Stimulated activated CD4-positive, alpha-beta T cell treated with anti-CD3 and anti-CD28 coated beads, Interleukin-1b, Interleukin-23, amount 100 ng/mL, for 48 hours (primary cell): Measurements from ENCODE around the gene PPP4R2.

Experiments used
- DNase-seq: peaks from one replicate; pipeline ENCODE4 v3.0.0-alpha.2; 2020

Gene PPP4R2

GRCh38 chr3:72996473-72997333 lies at the start of gene PPP4R2:
Gene PPP4R2 (plus strand): TSS chr3:72996811. CDS start chr3:72997038, 227 bp downstream.
- peak; percentile 91 for DNase-seq

DNA sequence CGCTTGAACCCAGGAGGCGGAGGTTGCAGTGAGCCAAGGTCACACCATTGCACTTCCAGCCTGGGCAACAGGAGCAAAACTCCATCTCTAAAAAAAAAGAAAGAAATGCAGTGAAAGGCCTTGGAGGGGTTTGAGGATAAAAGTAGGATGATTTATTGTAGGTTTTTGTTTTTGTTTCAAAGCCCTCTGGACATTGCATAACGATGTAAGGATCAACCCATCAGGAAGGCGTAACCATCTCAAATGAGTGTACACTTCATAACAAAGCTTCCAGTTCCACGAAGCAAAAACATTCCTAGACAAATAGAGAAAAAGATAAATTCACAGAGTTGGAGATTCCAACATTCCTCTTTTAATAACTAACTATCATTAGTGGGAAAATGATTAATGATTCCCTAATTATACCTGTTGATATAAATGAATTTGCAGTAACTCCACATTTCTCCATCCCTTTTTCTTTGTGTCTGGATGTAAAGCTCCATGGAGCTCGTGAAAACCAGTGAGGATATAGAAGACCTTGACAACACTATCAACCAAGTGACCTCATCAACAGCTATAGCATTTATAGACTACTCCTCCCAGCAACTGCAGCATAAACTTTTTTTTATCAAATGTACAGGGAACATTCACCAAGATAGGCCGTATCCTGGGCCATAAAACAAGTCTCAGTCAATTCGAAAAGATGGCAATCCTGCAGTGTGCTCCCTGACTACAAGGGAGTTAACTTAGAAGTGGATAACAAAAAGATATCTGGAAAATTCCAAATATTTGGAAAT lies 48.7 kb upstream of the PPP4R2 start:
- no peak for DNase-seq

- DNase-seq = no peak
These were observed 47.6 kb upstream of the PPP4R2 start for GRCh38 chr3:72949016-72949415.

GRCh38 chr3:72950372-72950771 lies 46.2 kb upstream of the PPP4R2 start:
- DNase-seq = no peak

DNA sequence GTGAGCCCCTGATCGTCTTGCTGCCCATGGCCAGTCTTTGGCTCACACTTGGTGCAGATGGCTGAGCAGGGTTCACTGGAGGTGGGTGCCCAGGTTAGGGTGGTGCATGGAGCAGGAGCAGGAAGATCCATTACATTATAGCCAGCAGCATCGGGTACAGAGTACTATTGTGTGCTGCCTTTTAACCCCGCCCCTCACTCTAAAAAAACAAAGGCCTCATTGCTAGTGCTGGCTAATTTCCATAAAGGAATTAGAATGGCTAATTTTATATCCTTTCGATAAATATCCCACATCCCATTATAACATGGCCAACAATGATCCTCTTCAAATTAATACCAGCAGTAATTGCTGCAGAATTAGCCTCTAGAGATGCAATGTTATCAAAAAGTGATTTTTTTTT lies 45.8 kb upstream of the PPP4R2 start:
- no peak for DNase-seq

GRCh38 chr3:72951259-72951722 lies 45.3 kb upstream of the PPP4R2 start:
- no peak for DNase-seq

GRCh38 chr3:72953325-72953956 lies 43.2 kb upstream of the PPP4R2 start:
- DNase-seq = no peak

DNA sequence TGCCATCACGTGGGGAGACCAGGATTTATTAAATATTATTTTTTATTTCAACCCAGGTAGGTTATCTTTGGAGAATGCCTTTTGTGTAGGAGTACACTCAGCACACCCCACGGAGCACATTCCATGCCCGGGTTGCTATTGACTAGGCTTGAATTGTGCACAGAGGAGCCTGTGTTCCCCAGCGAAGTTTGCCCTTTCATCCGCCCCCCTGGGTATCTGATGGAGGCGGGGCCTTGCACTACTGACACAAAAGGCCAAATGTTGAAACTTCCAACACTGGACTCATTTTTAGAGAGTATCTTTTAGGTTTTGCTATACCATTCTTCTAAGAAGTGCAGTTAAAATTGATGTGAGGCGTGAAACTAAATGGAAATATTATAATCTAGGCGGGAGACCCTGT lies 39.3 kb upstream of the PPP4R2 start:
- DNase-seq = no peak

GRCh38 chr3:72959336-72959735 lies 37.3 kb upstream of the PPP4R2 start:
- no peak for DNase-seq

- peak; percentile 28 for DNase-seq
These were observed 35.6 kb upstream of the PPP4R2 start for GRCh38 chr3:72960812-72961518.

GRCh38 chr3:72961752-72962151 lies 34.9 kb upstream of the PPP4R2 start:
- DNase-seq = no peak

GRCh38 chr3:72962317-72962716 lies 34.3 kb upstream of the PPP4R2 start:
- DNase-seq = no peak

DNA sequence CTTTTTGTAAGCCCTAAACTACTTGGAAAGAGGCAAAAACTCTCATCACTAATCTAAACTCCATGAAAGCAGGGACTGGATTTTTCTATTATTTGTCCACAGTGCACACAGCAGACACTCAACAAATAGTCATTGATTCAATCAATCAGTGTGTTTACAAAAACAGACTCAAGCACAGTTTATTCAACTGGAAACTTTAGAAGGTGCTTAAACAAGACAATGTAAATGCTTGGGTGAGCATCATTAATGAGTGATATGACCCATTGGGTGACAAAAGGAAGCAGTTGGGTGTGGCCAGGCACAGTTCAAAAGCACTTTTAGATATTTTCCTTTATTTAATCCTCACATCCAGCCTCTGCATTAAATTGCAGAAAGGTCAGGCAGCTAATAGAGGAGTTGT lies 32.0 kb upstream of the PPP4R2 start:
- DNase-seq = no peak

- no peak for DNase-seq
These were observed 28.3 kb upstream of the PPP4R2 start for GRCh38 chr3:72968266-72968664.

- DNase-seq = no peak
These were observed 26.8 kb upstream of the PPP4R2 start for GRCh38 chr3:72969766-72970165.

DNA sequence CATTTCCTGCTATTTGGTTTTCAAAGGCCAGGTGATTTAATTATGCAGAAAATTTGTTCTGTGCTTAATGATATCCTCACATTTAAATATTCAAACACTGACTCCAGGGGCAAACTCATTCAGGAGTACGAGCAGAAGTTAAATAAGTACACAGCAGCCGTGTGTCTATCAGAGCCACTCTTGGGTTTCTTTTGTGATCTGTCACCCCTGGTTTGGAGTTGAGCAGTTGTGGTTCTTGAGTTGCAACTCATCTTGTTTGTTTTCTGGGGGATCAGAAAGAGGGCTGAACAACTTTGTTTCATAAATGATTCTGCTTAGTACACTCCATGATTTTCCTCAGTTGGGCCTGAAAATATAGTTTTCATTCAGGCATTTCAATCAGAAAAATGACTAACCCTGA lies 25.7 kb upstream of the PPP4R2 start:
- no peak for DNase-seq

DNA sequence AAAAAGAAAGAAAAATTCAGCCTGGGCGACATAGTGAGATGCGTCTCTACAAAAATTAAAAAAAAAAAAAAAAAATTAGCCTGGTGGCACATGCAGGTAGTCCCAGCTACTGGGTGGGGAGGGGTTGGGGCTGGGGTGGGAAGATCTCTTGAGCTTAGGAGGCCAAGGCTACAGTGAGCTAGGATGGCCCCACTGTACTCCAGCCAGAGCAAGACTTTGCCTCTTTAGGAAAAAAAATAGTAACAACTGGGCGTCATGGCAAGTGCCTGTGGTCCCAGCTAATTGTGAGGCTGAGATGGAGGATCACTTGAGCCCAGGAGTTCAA lies 23.9 kb upstream of the PPP4R2 start:
- DNase-seq = no peak

- DNase-seq = no peak
These were observed 23.4 kb upstream of the PPP4R2 start for GRCh38 chr3:72973031-72973723.

DNA sequence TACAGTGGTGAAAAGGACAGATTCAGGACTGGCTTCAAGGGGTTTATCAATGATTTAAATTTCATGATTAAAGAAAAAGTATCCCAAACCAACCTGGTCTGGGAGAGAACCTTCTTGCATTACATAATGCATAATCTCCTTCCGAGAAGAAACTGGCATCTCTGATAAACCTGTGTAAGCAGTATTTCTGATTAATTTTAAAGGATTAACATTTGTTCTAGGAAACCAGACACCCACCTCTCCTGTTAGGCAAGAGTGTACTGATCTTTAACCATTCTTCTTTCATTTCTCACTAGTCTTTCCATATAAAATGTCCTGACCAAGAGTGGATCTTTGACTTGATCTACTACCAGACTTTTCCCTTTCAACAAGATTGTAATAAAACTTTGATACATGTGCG lies 22.8 kb upstream of the PPP4R2 start:
- DNase-seq = no peak

- DNase-seq = no peak
These were observed 21.7 kb upstream of the PPP4R2 start for GRCh38 chr3:72974956-72975355.

GRCh38 chr3:72976281-72976741 lies 20.3 kb upstream of the PPP4R2 start:
- DNase-seq = no peak
